Activated T-cell treated with anti-CD3 and anti-CD28 coated beads, Interleukin-2, amount 50 U/mL, for 72 hours (primary cell): ENCODE results near the gene PRLR. TPM values are rescaled to one million over a fixed set of nuclear protein-coding genes. Genes with fewer than 3 reads are reported as not detected.
"Not testable (repeated sequence)": the region's sequence is repeated elsewhere in the genome, so short reads cannot be mapped to it uniquely, and the experiment has no call there.

ENCODE experiments used
- ATAC-seq, 2 donors: fragments of 150-1000 bp; cut with Tn5 transposase; replicated peaks in 1 of 2; 2 replicates each; pipeline ENCODE4 v1.10.0; 2021; ENCODE audit warnings: moderate library complexity in 2 of 2, mild to moderate bottlenecking in 1 of 2
- DNase-seq, 2 donors: peaks; one replicate each; pipeline ENCODE4 v3.0.0; 2021 to 2022; ENCODE audit warnings: mixed read lengths in 1 of 2
- H3K27ac Mint-ChIP-seq: one replicate; pipeline ENCODE4 v1.8.0; 2022; ENCODE audit warnings: mild to moderate bottlenecking, moderate library complexity, mixed read lengths
- H3K27me3 Mint-ChIP-seq: one replicate; pipeline ENCODE4 v1.8.0; 2022; ENCODE audit warnings: low read depth, mixed read lengths
- H3K36me3 Mint-ChIP-seq, 2 donors: one replicate each; pipeline ENCODE4 v1.8.0; 2022; ENCODE audit warnings: mixed read lengths in 2 of 2, mild to moderate bottlenecking in 1 of 2; ENCODE audit not compliant: insufficient read depth in 2 of 2
- H3K4me1 Mint-ChIP-seq: one replicate; pipeline ENCODE4 v1.8.0; 2022; ENCODE audit warnings: low read depth, mixed read lengths
- H3K4me3 Mint-ChIP-seq, 2 donors: one replicate each; pipeline ENCODE4 v1.8.0; 2022; ENCODE audit warnings: mild to moderate bottlenecking in 2 of 2, mixed read lengths in 2 of 2, moderate library complexity in 2 of 2
- H3K9me3 Mint-ChIP-seq, 2 donors: one replicate each; pipeline ENCODE4 v1.8.0; 2022; ENCODE audit warnings: mixed read lengths in 2 of 2
- total RNA-seq, 2 donors: library from RNA; stranded (reverse); gene quantifications; one replicate each; pipeline ENCODE4 v1.2.3, GENCODE V29; 2022

The PRLR gene
- total RNA-seq, 2 donors from 2014 or later = 0.25 TPM; not detected in 1

DNA sequence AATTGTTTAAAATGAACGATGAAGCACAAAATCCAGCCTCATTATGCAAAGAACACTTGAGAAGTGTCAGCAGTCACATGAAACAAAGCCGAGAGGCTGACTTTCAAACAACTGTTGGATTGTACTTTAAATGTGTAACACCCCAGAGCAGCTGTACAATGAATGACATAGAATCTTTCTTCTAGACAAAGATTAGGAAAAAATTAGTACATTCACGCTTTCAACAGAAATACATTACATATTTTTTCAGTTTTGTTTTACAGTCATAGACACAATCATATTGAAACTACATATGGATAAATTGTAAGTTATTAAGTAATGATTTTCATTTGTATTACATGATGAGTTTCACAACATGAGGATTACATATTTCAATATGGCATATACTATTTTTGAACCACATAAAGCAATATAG, 171.9 kb downstream of the PRLR start:
- Mint-ChIP-seq H3K4me1 (peaks cover 12% of the 10 kb centered on the region), H3K4me3 (peak overlapping the region in 1 of 2 donors; percentile 18), H3K9me3 (no peaks in the 10 kb centered on the region), H3K36me3 (no peaks in the 10 kb centered on the region), H3K27ac (peak overlapping the region; percentile 19), H3K27me3 (peaks cover 72% of the 10 kb centered on the region)
- ATAC-seq = peak; percentile 60 to 76
- no peak for DNase-seq

DNA sequence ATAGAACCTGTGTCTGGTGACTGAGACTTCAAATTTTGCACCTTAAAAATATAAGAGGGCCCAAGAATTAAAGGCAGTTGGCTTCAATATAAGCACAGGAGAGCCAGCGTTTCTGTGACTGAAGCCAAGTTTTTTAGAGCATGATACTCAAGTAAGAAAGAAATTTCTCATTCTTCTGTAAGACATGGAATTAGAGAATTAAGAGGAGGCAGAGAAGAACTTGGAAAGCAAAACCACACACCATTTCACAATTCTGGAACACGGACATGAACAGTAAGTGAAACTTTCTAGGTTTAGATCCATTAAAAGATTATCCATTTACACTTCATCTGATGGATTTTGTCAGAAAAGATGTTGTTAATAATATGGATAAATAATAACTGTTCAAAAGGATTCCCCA, 173.6 kb downstream of the PRLR start:
- Mint-ChIP-seq H3K27me3 (peaks cover 63% of the 10 kb centered on the region), H3K36me3 (no peaks in the 10 kb centered on the region), H3K27ac (no peak overlapping the region), H3K4me1 (peaks cover 12% of the 10 kb centered on the region), H3K9me3 (no peaks in the 10 kb centered on the region), H3K4me3 (no peak overlapping the region)
- ATAC-seq (no peak), DNase-seq (no peak)

- H3K36me3 Mint-ChIP-seq = no peaks in the 10 kb centered on the region
- ATAC-seq (no peak), DNase-seq (no peak)
- H3K4me1 Mint-ChIP-seq = peaks cover 2% of the 10 kb centered on the region
- H3K9me3 Mint-ChIP-seq = no peaks in the 10 kb centered on the region
- H3K4me3 Mint-ChIP-seq = no peak overlapping the region
- peaks cover 66% of the 10 kb centered on the region for H3K27me3 Mint-ChIP-seq
- H3K27ac Mint-ChIP-seq = no peak overlapping the region
Observed at GRCh38 chr5:35052838-35053237, 177.4 kb downstream of the PRLR start.

DNA sequence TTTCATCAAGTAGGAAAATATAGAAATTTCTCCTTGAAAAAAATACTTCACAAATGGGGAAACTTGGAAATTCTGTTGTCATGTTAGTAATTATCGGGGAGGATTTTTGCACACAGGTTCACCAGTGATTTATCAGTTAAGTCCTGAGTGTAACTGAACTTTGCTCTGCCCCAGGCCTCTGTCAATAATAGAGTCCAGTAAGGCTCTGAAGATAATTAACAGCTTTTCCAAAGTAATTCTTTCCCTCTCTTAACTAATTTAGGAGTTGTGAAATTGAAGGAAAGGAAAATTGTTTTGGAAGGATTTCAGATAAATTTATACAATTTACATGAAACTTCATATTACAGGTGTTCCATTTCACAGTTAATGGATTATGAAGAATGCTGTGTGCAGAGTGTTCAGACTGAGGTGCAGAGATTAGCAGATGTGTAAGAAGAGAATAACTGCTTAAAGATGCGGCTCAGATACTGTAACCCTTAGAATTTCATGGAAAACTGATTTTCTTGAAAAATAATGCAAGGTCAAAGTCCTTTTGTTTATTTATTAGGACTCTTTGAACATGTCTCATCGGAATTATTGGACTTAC, 179.7 kb downstream of the PRLR start:
- H3K27ac Mint-ChIP-seq = no peak overlapping the region
- DNase-seq (no peak), ATAC-seq (no peak)
- no peak overlapping the region for H3K4me3 Mint-ChIP-seq
- no peaks in the 10 kb centered on the region for H3K36me3 Mint-ChIP-seq
- peaks cover 50% of the 10 kb centered on the region for H3K27me3 Mint-ChIP-seq
- no peaks in the 10 kb centered on the region for H3K4me1 Mint-ChIP-seq
- H3K9me3 Mint-ChIP-seq = no peaks in the 10 kb centered on the region

- DNase-seq (no peak), ATAC-seq (no peak)
- Mint-ChIP-seq H3K4me3 (no peak overlapping the region), H3K27me3 (peaks cover 35% of the 10 kb centered on the region), H3K4me1 (no peaks in the 10 kb centered on the region), H3K9me3 (no peaks in the 10 kb centered on the region), H3K27ac (no peak overlapping the region), H3K36me3 (no peaks in the 10 kb centered on the region)
Observed at GRCh38 chr5:35048910-35049309, 181.4 kb downstream of the PRLR start.

GRCh38 chr5:35047785-35048404, 182.4 kb downstream of the PRLR start, which contains the start of gene AGXT2:
AGXT2 (minus strand) TSS chr5:35047949; CDS start chr5:35047892, 57 bp downstream.
- DNase-seq (no peak), ATAC-seq (no peak)
- H3K4me3 Mint-ChIP-seq = no peak within 1 kb of the TSS
- no peaks in the 10 kb centered on the region for H3K9me3 Mint-ChIP-seq
- H3K27me3 Mint-ChIP-seq = peaks cover 25% of the 10 kb centered on the region
- H3K4me1 Mint-ChIP-seq = no peaks in the 10 kb centered on the region
- no peak within 1 kb of the TSS for H3K27ac Mint-ChIP-seq
- no peaks in the 10 kb centered on the region for H3K36me3 Mint-ChIP-seq

DNA sequence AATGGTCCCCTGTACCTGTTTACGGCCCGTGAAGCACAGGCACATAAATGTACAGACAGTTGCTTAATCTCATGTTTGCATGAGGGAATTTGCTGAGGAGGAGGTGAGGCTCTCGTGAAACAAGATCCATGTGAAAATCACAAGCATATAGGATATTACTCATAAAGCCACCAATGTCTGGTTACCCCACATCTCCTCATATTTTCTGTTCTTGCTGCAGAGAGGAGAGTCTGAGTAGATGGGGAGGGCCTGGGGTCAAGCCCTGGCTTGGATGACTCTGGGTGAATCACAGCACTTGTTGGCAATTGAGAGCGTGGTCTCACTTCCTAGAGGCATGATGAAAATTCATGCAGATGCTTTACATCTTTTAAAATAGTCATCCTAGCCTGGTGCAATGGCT, 183.5 kb downstream of the PRLR start:
- H3K27ac Mint-ChIP-seq = no peak overlapping the region
- DNase-seq = no peak
- peak; percentile 36 to 75 for ATAC-seq
- no peak overlapping the region for H3K4me3 Mint-ChIP-seq
- no peaks in the 10 kb centered on the region for H3K9me3 Mint-ChIP-seq
- no peaks in the 10 kb centered on the region for H3K36me3 Mint-ChIP-seq
- H3K4me1 Mint-ChIP-seq = no peaks in the 10 kb centered on the region
- peaks cover 22% of the 10 kb centered on the region for H3K27me3 Mint-ChIP-seq

DNA sequence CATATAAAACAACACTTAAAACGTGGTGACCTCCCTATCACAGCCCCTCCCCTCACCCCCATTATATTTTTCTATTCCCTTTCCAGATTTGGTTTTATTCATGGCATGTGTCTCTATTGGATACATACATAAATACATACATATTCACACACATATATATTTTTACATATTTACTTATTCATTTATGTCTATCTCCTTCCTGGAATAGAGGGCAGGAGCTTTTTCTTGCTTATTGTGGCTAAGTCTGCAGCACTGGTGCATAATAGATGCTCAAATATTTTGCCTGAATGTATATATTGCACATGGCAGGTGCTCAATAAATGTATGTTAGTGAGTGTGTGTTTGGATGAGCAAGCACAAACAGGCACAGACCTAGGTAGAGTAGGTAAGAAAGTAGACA, 185.0 kb downstream of the PRLR start:
- no peak overlapping the region for H3K27ac Mint-ChIP-seq
- H3K27me3 Mint-ChIP-seq = peaks cover 27% of the 10 kb centered on the region
- H3K36me3 Mint-ChIP-seq = no peaks in the 10 kb centered on the region
- H3K4me1 Mint-ChIP-seq = no peaks in the 10 kb centered on the region
- DNase-seq (no peak), ATAC-seq (no peak)
- no peaks in the 10 kb centered on the region for H3K9me3 Mint-ChIP-seq
- no peak overlapping the region for H3K4me3 Mint-ChIP-seq

- ATAC-seq = no peak
- H3K27me3 Mint-ChIP-seq = peaks cover 30% of the 10 kb centered on the region
Observed at GRCh38 chr5:35044649-35045048, 185.6 kb downstream of the PRLR start.

DNA sequence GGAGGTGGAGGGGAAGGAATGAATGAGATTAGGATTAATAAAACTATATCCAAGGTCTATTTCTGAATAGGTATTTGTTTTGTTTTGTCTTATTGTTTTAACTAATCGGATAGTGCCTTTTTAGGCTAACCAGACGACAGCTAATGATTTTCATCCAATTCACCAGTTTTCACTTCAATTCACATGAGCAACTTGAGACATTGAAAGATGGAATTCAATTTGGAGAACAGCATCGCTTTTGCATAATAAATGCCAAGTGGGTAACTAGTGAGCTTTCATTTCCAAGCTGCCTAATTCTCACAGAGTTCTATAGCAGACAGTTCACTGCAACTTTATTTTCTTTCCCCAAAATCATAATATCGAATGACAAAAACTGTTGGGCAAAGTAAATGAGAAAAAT, 187.5 kb downstream of the PRLR start:
- H3K27me3 Mint-ChIP-seq = peaks cover 37% of the 10 kb centered on the region
- ATAC-seq (no peak), DNase-seq (no peak)
- H3K4me3 Mint-ChIP-seq = no peak overlapping the region
- no peaks in the 10 kb centered on the region for H3K4me1 Mint-ChIP-seq
- no peaks in the 10 kb centered on the region for H3K9me3 Mint-ChIP-seq
- no peak overlapping the region for H3K27ac Mint-ChIP-seq
- H3K36me3 Mint-ChIP-seq = no peaks in the 10 kb centered on the region

More at GRCh38 chr5:35044649-35045048, 185.6 kb downstream of the PRLR start:
- Mint-ChIP-seq H3K4me3 (no peak overlapping the region), H3K27ac (no peak overlapping the region), H3K36me3 (no peaks in the 10 kb centered on the region), H3K9me3 (no peaks in the 10 kb centered on the region), H3K4me1 (no peaks in the 10 kb centered on the region)
- DNase-seq = no peak

- Mint-ChIP-seq H3K4me3 (no peak overlapping the region), H3K9me3 (no peaks in the 10 kb centered on the region), H3K27me3 (peaks cover 41% of the 10 kb centered on the region), H3K4me1 (no peaks in the 10 kb centered on the region), H3K27ac (no peak overlapping the region), H3K36me3 (no peaks in the 10 kb centered on the region)
- ATAC-seq = no peak
- no peak for DNase-seq
Observed at GRCh38 chr5:35041261-35041660, 189.0 kb downstream of the PRLR start.

DNA sequence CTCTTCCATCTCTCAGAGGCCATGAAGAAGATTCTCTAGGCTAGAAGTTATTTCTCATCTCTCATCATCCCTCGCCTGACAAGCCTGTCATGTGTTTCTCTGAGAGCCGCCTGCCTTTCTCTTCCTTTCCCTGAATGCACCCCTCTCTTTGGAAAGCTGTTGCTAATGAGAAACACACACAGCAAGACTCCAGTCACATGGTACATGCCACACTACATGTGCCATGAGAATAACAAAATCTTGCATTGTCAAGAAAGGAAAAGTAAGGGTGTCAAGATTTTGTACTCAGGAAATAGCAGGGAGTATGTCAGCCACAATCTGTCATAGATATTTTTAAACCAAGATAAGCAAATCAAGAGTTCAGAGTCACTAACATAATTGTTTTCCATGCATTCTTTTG, 191.4 kb downstream of the PRLR start:
- Mint-ChIP-seq H3K36me3 (no peaks in the 10 kb centered on the region), H3K4me3 (no peak overlapping the region), H3K27me3 (peaks cover 50% of the 10 kb centered on the region), H3K4me1 (no peaks in the 10 kb centered on the region), H3K27ac (no peak overlapping the region), H3K9me3 (no peaks in the 10 kb centered on the region)
- no peak for DNase-seq
- ATAC-seq = no peak

GRCh38 chr5:35036536-35036935, 193.8 kb downstream of the PRLR start:
- no peak overlapping the region for H3K27ac Mint-ChIP-seq
- H3K27me3 Mint-ChIP-seq = peaks cover 56% of the 10 kb centered on the region
- H3K36me3 Mint-ChIP-seq = no peaks in the 10 kb centered on the region
- H3K4me3 Mint-ChIP-seq = no peak overlapping the region
- ATAC-seq (no peak), DNase-seq (no peak)
- H3K4me1 Mint-ChIP-seq = no peaks in the 10 kb centered on the region
- H3K9me3 Mint-ChIP-seq = no peaks in the 10 kb centered on the region

- H3K27ac Mint-ChIP-seq, H3K9me3 Mint-ChIP-seq, H3K36me3 Mint-ChIP-seq, H3K4me3 Mint-ChIP-seq, DNase-seq, ATAC-seq, H3K4me1 Mint-ChIP-seq: not testable (repeated sequence)
- H3K27me3 Mint-ChIP-seq = peaks cover 50% of the 10 kb centered on the region
Observed at GRCh38 chr5:35035929-35036328, 194.4 kb downstream of the PRLR start.
